H1 (cell line): Measurements from ENCODE around the gene WASHC2A. TPM values are rescaled to one million over a fixed set of nuclear protein-coding genes. Genes with fewer than 3 reads are reported as not detected.
"Not testable (repeated sequence)": the region's sequence is repeated elsewhere in the genome, so short reads cannot be mapped to it uniquely, and the experiment has no call there.

Experiments used
- CTCF ChIA-PET: fragments of 300-600 bp; sonication (Branson Sonifier 250); formaldehyde crosslinking; loops from one replicate; lab custom pipeline; 2021; ENCODE audit not compliant: partially characterized antibody; lab: Charles Lee
- POLR2A ChIA-PET: fragments of 300-600 bp; sonication (Branson Sonifier 250); formaldehyde crosslinking; loops from one replicate; lab custom pipeline; 2021; ENCODE audit warnings: inconsistent platforms; ENCODE audit not compliant: partially characterized antibody; lab: Charles Lee
- DNase-seq, 2 experiments: peaks; one replicate each; pipeline versions ENCODE4 v3.0.0 to v3.0.0-alpha.2; 2010 to 2022; ENCODE audit warnings: low spot score in 2 of 2, low read depth in 1 of 2, mixed read lengths in 1 of 2
- FAIRE-seq: peaks from 2 replicates; lab custom pipeline; 2011; peaks lifted over from hg19 to GRCh38; lab: Jason Lieb, UNC
- H2AFZ ChIP-seq: 2 replicates; pipeline ENCODE4 v1.8.1; 2012; ENCODE audit warnings: low read length, inconsistent platforms
- H2AK5ac ChIP-seq: 2 replicates; pipeline ENCODE4 v1.6.1; 2013; ENCODE audit warnings: low read depth, low read length
- H2BK120ac ChIP-seq: replicated peaks from 2 replicates; pipeline ENCODE3; 2013; ENCODE audit warnings: low read depth, low read length, inconsistent platforms
- H2BK12ac ChIP-seq: 2 replicates; pipeline ENCODE4 v1.6.1; 2013; ENCODE audit warnings: low read depth, low read length
- H2BK15ac ChIP-seq: 2 replicates; pipeline ENCODE4 v1.6.1; 2013; ENCODE audit warnings: low read length
- H2BK20ac ChIP-seq: 2 replicates; pipeline ENCODE4 v1.6.1; 2013; ENCODE audit warnings: low read length
- H2BK5ac ChIP-seq: 2 replicates; pipeline ENCODE4 v1.6.1; 2013; ENCODE audit warnings: low read depth, low read length
- H3K14ac ChIP-seq: 2 replicates; pipeline ENCODE4 v1.6.1; 2013; ENCODE audit warnings: inconsistent platforms; ENCODE audit not compliant: insufficient read length
- H3K18ac ChIP-seq: 2 replicates; pipeline ENCODE4 v1.6.1; 2013; ENCODE audit warnings: low read length; ENCODE audit errors: extremely low read depth
- H3K23ac ChIP-seq: 2 replicates; pipeline ENCODE4 v1.6.1; 2013; ENCODE audit warnings: inconsistent platforms; ENCODE audit not compliant: insufficient read length
- H3K23me2 ChIP-seq: 2 replicates; pipeline ENCODE4 v1.6.1; 2013; ENCODE audit warnings: low read depth, low read length
- H3K27ac ChIP-seq: 2 replicates; pipeline ENCODE4 v1.6.1; 2011; ENCODE audit warnings: low read depth, low read length, inconsistent platforms
- H3K27me3 ChIP-seq, 4 experiments: replicated peaks in 1 of 4; 1 replicate in 1 of 4; 2 replicates in 3 of 4; pipeline versions ENCODE4 v1.6.1 to v1.8.1; 2011 to 2013; ENCODE audit warnings: low read length in 3 of 4, mild to moderate bottlenecking in 3 of 4, inconsistent platforms in 2 of 4, mixed read lengths in 2 of 4, moderate library complexity in 1 of 4; ENCODE audit not compliant: control insufficient read depth in 3 of 4, insufficient read depth in 3 of 4; ENCODE audit errors: extremely low read depth in 1 of 4
- H3K36me3 ChIP-seq, 4 experiments: 2 replicates each; pipeline versions ENCODE4 v1.6.1 to v1.8.1; 2011 to 2013; ENCODE audit warnings: mild to moderate bottlenecking in 4 of 4, low read length in 3 of 4, moderate library complexity in 2 of 4, control low read depth in 1 of 4, inconsistent platforms in 1 of 4; ENCODE audit not compliant: insufficient read depth in 4 of 4, control insufficient read depth in 2 of 4
- H3K4ac ChIP-seq: replicated peaks from 2 replicates; pipeline ENCODE3; 2013; ENCODE audit warnings: low read length, low read depth, mixed read lengths, inconsistent platforms; ENCODE audit not compliant: insufficient read length
- H3K4me1 ChIP-seq, 4 experiments: replicated peaks in 1 of 4; 1 replicate in 1 of 4; 2 replicates in 3 of 4; pipeline versions ENCODE4 v1.6.1 to v1.8.1; 2011 to 2013; ENCODE audit warnings: low read length in 3 of 4, inconsistent platforms in 2 of 4, mixed read lengths in 1 of 4; ENCODE audit not compliant: insufficient read depth in 4 of 4, control insufficient read depth in 3 of 4
- H3K4me2 ChIP-seq, 2 experiments: 2 replicates each; pipeline versions ENCODE4 v1.6.1 to v1.8.1; 2011 to 2013; ENCODE audit warnings: low read depth in 2 of 2, low read length in 2 of 2, control low read depth in 1 of 2, inconsistent platforms in 1 of 2, mild to moderate bottlenecking in 1 of 2; ENCODE audit not compliant: insufficient read depth in 1 of 2
- H3K4me3 ChIP-seq, 4 experiments: fragments of 200-600, 300-600 bp in 1 of 4; sonication (generic), shearing (Covaris generic), sonication (Bioruptor Twin) in 1 of 4; 2 replicates each; pipeline versions ENCODE4 v1.5.1 to v1.8.1; 2011 to 2016; ENCODE audit warnings: low read length in 4 of 4, low read depth in 3 of 4, control low read depth in 2 of 4, inconsistent platforms in 2 of 4, mild to moderate bottlenecking in 2 of 4, mixed read lengths in 1 of 4, moderate library complexity in 1 of 4; ENCODE audit not compliant: insufficient read depth in 2 of 4; ENCODE audit errors: extremely low read depth in 1 of 4
- H3K56ac ChIP-seq: replicated peaks from 2 replicates; pipeline ENCODE3; 2013; ENCODE audit warnings: low read depth, mild to moderate bottlenecking, mixed read lengths, low read length, inconsistent platforms; ENCODE audit not compliant: insufficient read length
- H3K79me1 ChIP-seq: 2 replicates; pipeline ENCODE4 v1.6.1; 2013; ENCODE audit warnings: low read depth, low read length, control low read depth
- H3K79me2 ChIP-seq, 2 experiments: 2 replicates each; pipeline versions ENCODE4 v1.6.1 to v1.8.1; 2012 to 2013; ENCODE audit warnings: low read length in 2 of 2, mild to moderate bottlenecking in 2 of 2, inconsistent platforms in 1 of 2; ENCODE audit not compliant: insufficient read depth in 2 of 2, control insufficient read depth in 1 of 2
- H3K9ac ChIP-seq, 4 experiments: replicated peaks in 1 of 4; 1 replicate in 1 of 4; 2 replicates in 3 of 4; pipeline versions ENCODE4 v1.6.1 to v1.8.1; 2011 to 2013; ENCODE audit warnings: low read depth in 3 of 4, low read length in 3 of 4, control low read depth in 2 of 4, mild to moderate bottlenecking in 2 of 4, moderate library complexity in 2 of 4, inconsistent platforms in 1 of 4; ENCODE audit errors: extremely low read depth in 1 of 4
- H3K9me3 ChIP-seq, 2 experiments: 2 replicates each; pipeline versions ENCODE4 v1.6.1 to v1.8.1; 2012 to 2013; ENCODE audit warnings: mild to moderate bottlenecking in 2 of 2, moderate library complexity in 2 of 2, control low read depth in 1 of 2, inconsistent platforms in 1 of 2, low read depth in 1 of 2, low read length in 1 of 2, mixed read lengths in 1 of 2; ENCODE audit not compliant: insufficient read depth in 2 of 2
- H4K20me1 ChIP-seq, 2 experiments: replicated peaks in 1 of 2; 2 replicates each; pipeline versions ENCODE3 to v1.8.1; 2011 to 2013; ENCODE audit warnings: inconsistent platforms in 2 of 2, low read length in 2 of 2, mild to moderate bottlenecking in 1 of 2; ENCODE audit not compliant: insufficient read depth in 2 of 2, control insufficient read depth in 1 of 2
- H4K5ac ChIP-seq: 2 replicates; pipeline ENCODE4 v1.6.1; 2013; ENCODE audit warnings: low read length, low read depth, mixed read lengths, inconsistent platforms; ENCODE audit not compliant: insufficient read length
- H4K8ac ChIP-seq: 2 replicates; pipeline ENCODE4 v1.8.0; 2013; ENCODE audit warnings: mild to moderate bottlenecking, moderate library complexity, low read length, inconsistent platforms; ENCODE audit not compliant: insufficient read depth; ENCODE audit errors: extremely low read depth
- H4K91ac ChIP-seq: replicated peaks from 2 replicates; pipeline ENCODE3; 2013; ENCODE audit warnings: low read length, mixed read lengths, inconsistent platforms; ENCODE audit not compliant: insufficient read length
- WGBS, 2 experiments: shearing (Covaris generic) in 1 of 2; methylation state at CpG; one replicate each; pipeline versions ENCODE4 v1.1.6 to v1.1.7; 2013 to 2015; ENCODE audit warnings: low lambda C conversion rate in 2 of 2, mixed read lengths in 2 of 2, inconsistent platforms in 1 of 2, low coverage in 1 of 2, missing lambda C conversion rate in 1 of 2; ENCODE audit not compliant: insufficient replicate concordance in 2 of 2, insufficient coverage in 1 of 2, insufficient read length in 1 of 2; ENCODE audit errors: extremely low coverage in 1 of 2, missing lambda C conversion rate in 1 of 2; 5-methylcytosine and 5-hydroxymethylcytosine counted together
- polyA plus RNA-seq, 7 experiments: library from polyadenylated mRNA; depleted of rRNA in 3 of 7; stranded (reverse) in 5 of 7; unstranded in 2 of 7; fragments of >200 nt in 5 of 7; fragments of 200-250 nt in 2 of 7; gene quantifications; 1 replicate in 5 of 7; 2 replicates in 1 of 7; 4 replicates in 1 of 7; pipeline versions ENCODE4 v1.2.1 to v1.2.3, GENCODE V29; 2011 to 2013; ENCODE audit warnings: missing spikeins in 2 of 7, mixed read lengths in 2 of 7
- total RNA-seq: library from RNA; stranded (reverse); fragmentation: NEBNext Ultra II Directional; extraction: Animal tissue kit (Norgen Biotek cat#: 25700); gene quantifications from 2 replicates; pipeline ENCODE4 v1.2.1, GENCODE V29; 2021

The WASHC2A gene
- total and polyA plus RNA-seq, 2 of the 8 experiments (the other 6 are each of a cell fraction or from before 2014, with no cell fraction given): 7.5 to 29.7 TPM

GRCh38 chr10:50055494-50056292, 12.1 kb upstream of the WASHC2A start:
- H3K23me2 ChIP-seq, H2BK120ac ChIP-seq, H2BK15ac ChIP-seq, H4K8ac ChIP-seq, H3K27ac ChIP-seq, H3K4me2 ChIP-seq, H3K9me3 ChIP-seq, H4K20me1 ChIP-seq, H3K4ac ChIP-seq, CTCF ChIA-PET, H3K9ac ChIP-seq, H3K36me3 ChIP-seq, DNase-seq, H4K5ac ChIP-seq, POLR2A ChIA-PET, H2AK5ac ChIP-seq, H2BK12ac ChIP-seq, H3K79me1 ChIP-seq, H2BK5ac ChIP-seq, H3K23ac ChIP-seq, H3K27me3 ChIP-seq, H3K4me1 ChIP-seq, H3K79me2 ChIP-seq, H3K56ac ChIP-seq, H2AFZ ChIP-seq, H3K18ac ChIP-seq, H3K4me3 ChIP-seq, H4K91ac ChIP-seq, H3K14ac ChIP-seq, H2BK20ac ChIP-seq, FAIRE-seq: not testable (repeated sequence)
- WGBS, 2 experiments: 70% methylated on average over 5 of the region's 5 CpGs; no CpG with 5 or more reads in 1 of the 2 experiments

- FAIRE-seq, H3K27ac ChIP-seq, H3K4ac ChIP-seq, H3K14ac ChIP-seq, H2BK5ac ChIP-seq, H3K4me3 ChIP-seq, H2BK12ac ChIP-seq, H3K79me2 ChIP-seq, H3K9me3 ChIP-seq, H3K18ac ChIP-seq, H3K4me1 ChIP-seq, H4K91ac ChIP-seq, H3K36me3 ChIP-seq, H2BK20ac ChIP-seq, CTCF ChIA-PET, H3K9ac ChIP-seq, POLR2A ChIA-PET, H3K27me3 ChIP-seq, H3K23me2 ChIP-seq, H4K8ac ChIP-seq, H2AK5ac ChIP-seq, DNase-seq, H4K5ac ChIP-seq, H3K56ac ChIP-seq, H2BK15ac ChIP-seq, H3K23ac ChIP-seq, H2AFZ ChIP-seq, H3K79me1 ChIP-seq, H2BK120ac ChIP-seq, H3K4me2 ChIP-seq, H4K20me1 ChIP-seq: not testable (repeated sequence)
- WGBS, 2 experiments: 84% methylated on average over 8 of the region's 8 CpGs; no CpG with 5 or more reads in 1 of the 2 experiments
Observed at GRCh38 chr10:50056654-50057053, 11.1 kb upstream of the WASHC2A start.
